HEK293 (cell line): ENCODE data around the gene BBOX1.
A peak's percentile ranks its signal among the peaks of the same experiment; 100 is the strongest.

Experiments
- FEZF1 ChIP-seq: fragments of 450-650 bp; formaldehyde crosslinking; IDR thresholded peaks from 2 replicates; pipeline ENCODE4 v1.5.1; 2016; ENCODE audit warnings: missing biosample characterization, missing genetic modification characterization
- GLIS2 ChIP-seq: fragments of 450-650 bp; formaldehyde crosslinking; IDR thresholded peaks from 2 replicates; pipeline ENCODE4 v1.5.1; 2016; ENCODE audit warnings: missing biosample characterization, missing genetic modification characterization
- KLF17 ChIP-seq: fragments of 450-650 bp; formaldehyde crosslinking; IDR thresholded peaks from 2 replicates; pipeline ENCODE4 v1.5.1; 2016; ENCODE audit warnings: missing biosample characterization, missing genetic modification characterization
- OSR2 ChIP-seq: fragments of 450-650 bp; formaldehyde crosslinking; IDR thresholded peaks from 2 replicates; pipeline ENCODE4 v1.5.1; 2016; ENCODE audit warnings: missing biosample characterization, missing genetic modification characterization
- TRIM28 ChIP-seq: IDR thresholded peaks from 2 replicates; pipeline ENCODE4 v1.6.1; 2011; ENCODE audit warnings: low read length, control low read depth, borderline replicate concordance
- YY2 ChIP-seq: fragments of 450-650 bp; formaldehyde crosslinking; IDR thresholded peaks from 2 replicates; pipeline ENCODE4 v1.5.1; 2016; ENCODE audit warnings: missing biosample characterization, missing genetic modification characterization
- ZBTB11 ChIP-seq: fragments of 450-650 bp; formaldehyde crosslinking; conservative IDR thresholded peaks from 2 replicates; pipeline ENCODE4 v1.5.1; 2016; ENCODE audit warnings: low read depth, missing biosample characterization, missing genetic modification characterization
- ZBTB20 ChIP-seq: fragments of 450-650 bp; formaldehyde crosslinking; IDR thresholded peaks from 2 replicates; pipeline ENCODE4 v1.5.1; 2016; ENCODE audit warnings: missing biosample characterization, missing genetic modification characterization
- ZBTB48 ChIP-seq: fragments of 450-650 bp; formaldehyde crosslinking; IDR thresholded peaks from 2 replicates; pipeline ENCODE4 v1.5.1; 2016; ENCODE audit warnings: missing biosample characterization, missing genetic modification characterization
- ZFP69B ChIP-seq: fragments of 450-650 bp; formaldehyde crosslinking; IDR thresholded peaks from 2 replicates; pipeline ENCODE4 v1.5.1; 2016; ENCODE audit warnings: missing biosample characterization, missing genetic modification characterization
- ZNF10 ChIP-seq: fragments of 450-650 bp; formaldehyde crosslinking; IDR thresholded peaks from 2 replicates; pipeline ENCODE4 v1.5.1; 2017; ENCODE audit warnings: missing biosample characterization, missing genetic modification characterization
- ZNF280C ChIP-seq: fragments of 450-650 bp; formaldehyde crosslinking; IDR thresholded peaks from 2 replicates; pipeline ENCODE4 v1.5.1; 2016; ENCODE audit warnings: missing biosample characterization, missing genetic modification characterization
- ZNF362 ChIP-seq: fragments of 450-650 bp; formaldehyde crosslinking; IDR thresholded peaks from 2 replicates; pipeline ENCODE4 v1.5.1; 2016; ENCODE audit warnings: missing biosample characterization, missing genetic modification characterization
- ZNF48 ChIP-seq: fragments of 450-650 bp; formaldehyde crosslinking; IDR thresholded peaks from 2 replicates; pipeline ENCODE4 v1.5.1; 2016; ENCODE audit warnings: missing biosample characterization, missing genetic modification characterization
- ZNF623 ChIP-seq: fragments of 450-650 bp; formaldehyde crosslinking; IDR thresholded peaks from 2 replicates; pipeline ENCODE4 v1.5.1; 2016; ENCODE audit warnings: missing biosample characterization, missing genetic modification characterization
- ZNF645 ChIP-seq: fragments of 450-650 bp; formaldehyde crosslinking; IDR thresholded peaks from 2 replicates; pipeline ENCODE4; 2016; ENCODE audit warnings: missing biosample characterization, missing genetic modification characterization
- ZNF660 ChIP-seq: fragments of 450-650 bp; IDR thresholded peaks from 2 replicates; pipeline ENCODE4 v1.5.1; 2018; ENCODE audit warnings: missing biosample characterization, mild to moderate bottlenecking, missing genetic modification characterization
- ZNF747 ChIP-seq: fragments of 450-650 bp; formaldehyde crosslinking; IDR thresholded peaks from 2 replicates; pipeline ENCODE4 v1.5.1; 2016; ENCODE audit warnings: missing biosample characterization, missing genetic modification characterization
- ZNF76 ChIP-seq: fragments of 450-650 bp; formaldehyde crosslinking; IDR thresholded peaks from 2 replicates; pipeline ENCODE4; 2016; ENCODE audit warnings: low read depth, missing biosample characterization, missing genetic modification characterization, borderline replicate concordance
- ZNF830 ChIP-seq: fragments of 450-650 bp; IDR thresholded peaks from 2 replicates; pipeline ENCODE4 v1.5.0; 2018; ENCODE audit warnings: missing biosample characterization, missing genetic modification characterization, low read depth, mild to moderate bottlenecking, moderate library complexity
- ZNF837 ChIP-seq: fragments of 450-650 bp; formaldehyde crosslinking; IDR thresholded peaks from 2 replicates; pipeline ENCODE4 v1.5.1; 2016; ENCODE audit warnings: missing biosample characterization, missing genetic modification characterization
- ZNF843 ChIP-seq: fragments of 450-650 bp; formaldehyde crosslinking; IDR thresholded peaks from 2 replicates; pipeline ENCODE4 v1.5.1; 2016; ENCODE audit warnings: missing biosample characterization, missing genetic modification characterization
- ZSCAN23 ChIP-seq: fragments of 450-650 bp; formaldehyde crosslinking; IDR thresholded peaks from 2 replicates; pipeline ENCODE4 v1.5.1; 2016; ENCODE audit warnings: missing biosample characterization, missing genetic modification characterization

BBOX1 gene

DNA sequence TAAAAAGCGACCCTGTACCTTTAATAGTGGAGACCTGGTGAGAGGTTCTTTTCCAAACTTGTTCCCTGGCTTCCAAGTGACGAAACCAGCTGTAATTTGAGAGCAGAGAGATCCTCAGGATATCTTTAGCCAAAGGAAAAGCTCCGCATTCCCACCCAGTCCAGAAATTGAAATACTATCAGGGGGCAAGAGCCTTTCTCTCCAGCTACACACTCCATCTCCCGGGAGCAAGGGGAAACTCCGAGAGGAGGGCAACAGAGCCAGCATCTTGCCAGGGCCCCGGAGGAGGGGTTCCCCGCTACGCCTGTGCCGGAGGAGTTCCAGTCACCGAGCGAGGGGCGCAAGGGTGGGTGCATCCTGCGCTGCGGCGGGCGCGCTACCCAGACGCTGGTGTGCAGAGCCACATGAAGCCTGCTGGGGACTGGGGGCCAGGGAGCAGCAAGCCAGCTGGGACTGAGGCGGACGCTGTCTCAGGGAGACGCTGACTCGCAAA is 46.6 kb upstream of the BBOX1 start, which contains the start of gene FIBIN (continued):
- TF ChIP-seq ZBTB20 (tag by site-specific recombination) (peak; percentile 98), ZNF830 (tag by site-specific recombination) (no peak), FEZF1 (tag by site-specific recombination) (no peak), OSR2 (no peak), ZFP69B (tag by site-specific recombination) (no peak), ZNF660 (tag by site-specific recombination) (no peak), ZNF843 (no peak), ZNF837 (tag by site-specific recombination) (no peak), ZSCAN23 (tag by site-specific recombination) (no peak), ZNF280C (no peak), ZBTB48 (tag by site-specific recombination) (peak; percentile 90), ZNF747 (tag by site-specific recombination) (no peak), YY2 (no peak), ZBTB11 (no peak), GLIS2 (tag by site-specific recombination) (no peak), ZNF362 (tag by site-specific recombination) (no peak), ZNF48 (tag by site-specific recombination) (no peak), ZNF645 (tag by site-specific recombination) (no peak), TRIM28 (no peak), ZNF10 (tag by site-specific recombination) (no peak), ZNF623 (tag by site-specific recombination) (no peak), ZNF76 (tag by site-specific recombination) (no peak), KLF17 (no peak)
